Stomach (tissue), 9 donors: ENCODE data around the gene GPRC5C. TPM values are rescaled to one million over a fixed set of nuclear protein-coding genes. Genes with fewer than 3 reads are reported as not detected.

Experiments used
- DNase-seq, 2 donors: peaks; one replicate each; pipeline versions ENCODE4 v3.0.0 to v3.0.0-alpha.2; 2013 to 2019
- H3K27ac ChIP-seq, 5 donors: fragments of 200-600 bp in 4 of 5; sonication (generic) in 4 of 5; one replicate each; pipeline ENCODE4 v1.5.1; 2013 to 2019; ENCODE audit warnings: mild to moderate bottlenecking in 1 of 5, moderate library complexity in 1 of 5
- H3K27me3 ChIP-seq, 3 donors: fragments of 200-600 bp; sonication (generic); one replicate each; pipeline ENCODE4 v1.5.1; 2017 to 2019; ENCODE audit warnings: mixed run types in 1 of 3
- H3K36me3 ChIP-seq, 4 donors: fragments of 200-600 bp; sonication (generic); 1 replicate in 3 of 4; 2 replicates in 1 of 4; pipeline ENCODE4 v1.5.1; 2016 to 2019
- H3K4me1 ChIP-seq, 4 donors: fragments of 200-600 bp; sonication (generic); one replicate each; pipeline ENCODE4 v1.5.1; 2016 to 2019
- H3K4me3 ChIP-seq, 4 donors: fragments of 200-600 bp; sonication (generic) in 3 of 4; one replicate each; pipeline ENCODE4 v1.5.1; 2016 to 2019; ENCODE audit warnings: mild to moderate bottlenecking in 1 of 4
- H3K9me3 ChIP-seq, 4 donors: fragments of 200-600 bp; sonication (generic); one replicate each; pipeline ENCODE4 v1.5.1; 2016 to 2019
- EP300 ChIP-seq: sonication (generic); formaldehyde crosslinking; IDR thresholded peaks from one replicate; pipeline ENCODE4 v1.6.1; 2017; ENCODE audit warnings: antibody characterized with exemption
- POLR2A ChIP-seq, 4 donors: fragments of 450-650 bp; IDR thresholded peaks; one replicate each; pipeline ENCODE4 v1.6.1; 2016; ENCODE audit warnings: antibody characterized with exemption in 4 of 4, control low read depth in 2 of 4, mild to moderate bottlenecking in 1 of 4, moderate library complexity in 1 of 4
- POLR2AphosphoS5 ChIP-seq, 3 donors: sonication (generic); formaldehyde crosslinking; IDR thresholded peaks; one replicate each; pipeline ENCODE4 v1.6.1; 2016; ENCODE audit warnings: antibody characterized with exemption in 3 of 3
- WGBS, 5 donors: extraction: QIAGEN DNeasy Blood & Tissue Kit in 3 of 5; methylation state at CpG; one replicate each; pipeline versions ENCODE4 v1.1.5 to v1.1.7; 2013 to 2018; 5-methylcytosine and 5-hydroxymethylcytosine counted together
- intact Hi-C: fragments of 100-400 bp; cut with DNase I; formaldehyde crosslinking; loops from one replicate; pipeline ENCODE4 v1.15.1; 2023; ENCODE audit warnings: low total_unique reads
- polyA plus RNA-seq, 3 donors: library from polyadenylated mRNA; stranded (reverse); fragments of 200-250 nt; gene quantifications; one replicate each; pipeline ENCODE4 v1.2.3, GENCODE V29; 2013
- total RNA-seq, 5 donors: library from RNA; depleted of rRNA; stranded (reverse); fragments of >200 nt; gene quantifications; one replicate each; pipeline versions ENCODE4 v1.1.0 to v1.2.3, GENCODE V29; 2014 to 2016
- TF ChIP-seq, protein P1 (sequence below), 7 experiments: fragments of 450-650 bp in 4 of 7; fragments of 200-600 bp in 3 of 7; sonication (generic) in 3 of 7; IDR thresholded peaks; one replicate each; pipeline ENCODE4 v1.5.1; 2016 to 2019; ENCODE audit warnings: antibody characterized with exemption in 7 of 7, control low read depth in 2 of 7, mild to moderate bottlenecking in 1 of 7
- donor health status: healthy with polysubstance abuse.
- donor health status: Bipolar disorder and iron deficiency.
- donor health status: healthy.

GPRC5C gene
- total and polyA plus RNA-seq, 8 donors: 66.5 to 321 (median 129) TPM

DNA sequence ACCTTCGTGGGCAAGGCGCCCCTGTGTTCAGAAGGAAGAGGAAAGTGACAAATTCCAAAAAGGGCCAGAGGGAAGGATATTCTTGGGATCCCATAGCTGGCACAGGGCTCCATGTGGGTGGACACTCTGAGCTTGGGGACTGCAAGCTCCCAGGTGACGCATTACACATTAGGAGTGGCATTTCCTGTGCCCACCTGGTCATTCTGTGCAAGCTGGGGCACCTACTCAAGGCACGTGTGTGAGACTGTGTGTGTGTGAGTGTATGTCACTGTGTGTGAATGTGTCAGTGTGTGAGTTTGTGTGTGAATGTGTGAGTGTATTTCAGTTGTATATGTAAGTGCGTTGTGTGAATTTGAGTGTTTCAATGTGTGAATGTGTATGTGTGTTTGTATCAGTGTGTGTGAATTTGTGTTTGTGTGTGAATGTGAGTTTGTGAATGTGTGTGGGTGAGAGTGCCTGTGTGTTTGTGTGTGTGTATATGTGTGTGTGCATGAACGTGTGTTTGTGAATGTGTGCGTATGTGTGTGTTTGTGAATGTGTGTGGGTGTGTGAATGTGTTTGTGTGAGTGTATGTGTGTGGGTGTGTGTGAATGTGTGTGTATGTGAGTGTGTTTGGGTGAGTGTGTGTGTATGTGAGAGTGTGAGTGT, 33.0 kb downstream of the GPRC5C start:
- Histone ChIP-seq H3K9me3 (no peaks in the 10 kb centered on the region), H3K27me3 (peaks cover 0 to 29% (median 12%) of the 10 kb centered on the region in 3 donors), H3K36me3 (no peaks in the 10 kb centered on the region), H3K4me3 (no peak overlapping the region), H3K4me1 (peaks cover 0 to 50% (median 11%) of the 10 kb centered on the region in 4 donors), H3K27ac (peak overlapping the region in 2 of 5 donors; percentile 80 to 81)
- TF ChIP-seq POLR2AphosphoS5 (IDR thresholded peaks at IDR 0.05) (no peak), POLR2A (IDR thresholded peaks at IDR 0.05) (no peak), EP300 (no peak)
- TF ChIP-seq, protein P1, sequence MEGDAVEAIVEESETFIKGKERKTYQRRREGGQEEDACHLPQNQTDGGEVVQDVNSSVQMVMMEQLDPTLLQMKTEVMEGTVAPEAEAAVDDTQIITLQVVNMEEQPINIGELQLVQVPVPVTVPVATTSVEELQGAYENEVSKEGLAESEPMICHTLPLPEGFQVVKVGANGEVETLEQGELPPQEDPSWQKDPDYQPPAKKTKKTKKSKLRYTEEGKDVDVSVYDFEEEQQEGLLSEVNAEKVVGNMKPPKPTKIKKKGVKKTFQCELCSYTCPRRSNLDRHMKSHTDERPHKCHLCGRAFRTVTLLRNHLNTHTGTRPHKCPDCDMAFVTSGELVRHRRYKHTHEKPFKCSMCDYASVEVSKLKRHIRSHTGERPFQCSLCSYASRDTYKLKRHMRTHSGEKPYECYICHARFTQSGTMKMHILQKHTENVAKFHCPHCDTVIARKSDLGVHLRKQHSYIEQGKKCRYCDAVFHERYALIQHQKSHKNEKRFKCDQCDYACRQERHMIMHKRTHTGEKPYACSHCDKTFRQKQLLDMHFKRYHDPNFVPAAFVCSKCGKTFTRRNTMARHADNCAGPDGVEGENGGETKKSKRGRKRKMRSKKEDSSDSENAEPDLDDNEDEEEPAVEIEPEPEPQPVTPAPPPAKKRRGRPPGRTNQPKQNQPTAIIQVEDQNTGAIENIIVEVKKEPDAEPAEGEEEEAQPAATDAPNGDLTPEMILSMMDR (IDR thresholded peaks at IDR 0.05): no peak
- 81 to 90% (median 85%) methylated on average over 7 of the region's 7 CpGs for WGBS, 5 donors
- intact Hi-C loops: loop anchor here (2.0 kb wide), 1 partner anchor 90 kb away; no protein-coding TSS in a partner anchor
- DNase-seq: no peak

DNA sequence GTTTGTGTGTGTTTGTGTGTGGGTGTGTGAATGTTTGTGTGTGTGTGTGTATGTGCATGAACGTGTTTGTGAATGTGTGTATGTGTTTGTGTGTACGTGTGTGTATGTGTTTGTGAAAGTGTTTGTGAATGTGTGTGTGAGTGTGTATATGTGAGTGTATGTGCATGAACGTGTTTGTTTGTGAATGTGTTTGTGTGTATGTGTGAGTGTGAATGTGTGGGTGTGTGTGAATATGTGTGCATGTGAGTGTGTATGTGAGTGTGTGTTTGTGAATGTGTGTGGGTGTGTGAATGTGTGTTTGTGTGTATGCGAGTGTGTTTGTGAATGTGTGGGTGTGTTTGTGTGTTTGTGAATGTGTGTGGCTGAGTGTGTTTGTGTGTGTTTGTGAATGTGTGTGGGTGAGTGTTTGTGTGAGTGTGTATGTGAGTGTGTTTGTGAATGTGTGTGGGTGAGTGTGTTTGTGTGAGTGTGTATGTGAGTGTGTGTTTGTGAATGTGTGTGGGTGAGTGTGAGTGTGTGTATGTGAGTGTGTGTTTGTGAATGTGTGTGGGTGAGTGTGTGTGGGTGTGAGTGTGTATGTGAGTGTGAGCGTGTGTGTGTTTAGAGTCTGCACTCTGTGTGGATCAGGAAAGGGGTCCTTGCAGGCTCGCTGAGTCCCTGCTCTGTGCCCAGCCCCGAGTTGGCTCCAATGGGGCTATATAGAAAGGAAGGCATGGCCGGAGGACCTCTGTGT, 33.7 kb downstream of the GPRC5C start:
- intact Hi-C loops: loop anchor here (2.0 kb wide), 1 partner anchor 91 kb away; no protein-coding TSS in a partner anchor
- no peak for DNase-seq
- TF ChIP-seq EP300: no peak
- TF ChIP-seq, protein P1 (IDR thresholded peaks at IDR 0.05): no peak
- Histone ChIP-seq H3K27ac (peak overlapping the region; percentile 29 to 80 (median 60)), H3K4me3 (peak overlapping the region in 3 of 4 donors; percentile 34 to 47 (median 44)), H3K36me3 (no peaks in the 10 kb centered on the region), H3K4me1 (peaks cover 0 to 50% (median 11%) of the 10 kb centered on the region in 4 donors), H3K27me3 (peaks cover 0 to 30% (median 12%) of the 10 kb centered on the region in 3 donors), H3K9me3 (no peaks in the 10 kb centered on the region)
- 82 to 92% (median 89%) methylated on average over 8 of the region's 8 CpGs for WGBS, 5 donors

DNA sequence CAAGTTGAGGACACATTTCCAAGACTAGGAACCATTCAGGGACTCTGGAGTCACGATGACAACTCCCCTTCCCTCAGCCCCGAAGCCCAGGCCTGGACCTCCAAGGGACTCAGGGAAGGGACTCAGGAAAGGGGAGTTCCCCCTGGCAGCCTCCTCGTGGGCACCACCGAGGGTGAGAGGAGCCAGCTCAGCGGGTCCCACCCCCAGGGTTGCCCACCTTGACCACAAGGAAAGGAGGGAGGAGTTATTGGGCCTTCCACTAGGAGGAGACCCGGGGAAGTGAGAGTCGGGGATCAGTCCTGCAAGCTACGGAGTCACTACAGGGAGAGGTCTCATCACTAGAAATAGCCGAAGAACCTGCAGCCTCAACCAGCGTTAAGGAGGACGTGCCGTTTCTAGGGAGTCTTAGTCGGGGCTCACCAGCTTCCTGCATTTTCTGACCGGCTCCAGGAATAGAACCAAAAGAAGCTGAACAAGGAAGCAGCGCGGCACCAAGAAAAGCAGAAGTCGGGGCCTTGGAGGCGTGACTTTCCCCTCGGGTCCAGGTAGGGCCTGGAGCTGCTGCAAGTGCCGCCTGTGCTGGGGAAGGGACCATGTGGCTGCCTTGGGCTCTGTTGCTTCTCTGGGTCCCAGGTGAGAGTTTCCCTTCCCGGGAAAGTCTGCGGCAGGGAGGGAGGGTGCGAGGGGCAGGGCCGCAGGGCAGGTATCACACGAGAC, 34.4 kb downstream of the GPRC5C start, which contains the start of gene CD300A:
Gene CD300A (plus strand): TSS at position 524 of the 717 bp plus-strand sequence. CDS start 70 bp downstream, at position 594.
- TF ChIP-seq POLR2A (IDR thresholded peaks at IDR 0.05) (no peak), POLR2AphosphoS5 (IDR thresholded peaks at IDR 0.05) (no peak), EP300 (no peak)
- TF ChIP-seq, protein P1 (IDR thresholded peaks at IDR 0.05): no peak
- Histone ChIP-seq H3K27ac (peak within 1 kb of the TSS; percentile 29 to 80 (median 60)), H3K4me3 (peak within 1 kb of the TSS; percentile 16 to 47 (median 39)), H3K4me1 (peaks cover 0 to 50% (median 11%) of the 10 kb centered on the region in 4 donors), H3K27me3 (peaks cover 0 to 34% (median 12%) of the 10 kb centered on the region in 3 donors), H3K36me3 (no peaks in the 10 kb centered on the region), H3K9me3 (no peaks in the 10 kb centered on the region)
- WGBS, 5 donors: 13 to 20% (median 15%) methylated on average over 18 to 25 of the region's 25 CpGs
- peak; percentile 54 to 68 for DNase-seq
- intact Hi-C loops: no loop called here

DNA sequence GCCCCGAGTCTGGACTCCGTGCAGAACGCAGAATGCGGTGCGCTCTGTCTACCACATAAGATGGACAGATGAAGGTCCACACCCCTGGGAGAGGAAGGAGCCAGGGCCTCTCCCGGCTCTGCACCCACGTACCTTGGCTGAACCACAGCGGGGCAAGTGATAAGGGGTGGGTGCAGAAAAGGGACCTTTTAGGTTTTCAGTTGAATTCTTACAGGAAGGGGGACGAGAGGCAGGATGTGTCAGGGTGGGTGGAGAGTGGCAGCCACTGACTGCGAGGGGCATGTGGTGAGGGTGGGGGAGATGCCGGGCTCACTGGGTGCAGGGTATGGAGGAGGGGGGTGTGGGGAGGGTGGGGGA, 34.9 kb downstream of the GPRC5C start:
- H3K4me1 ChIP-seq: peaks cover 0 to 47% (median 11%) of the 10 kb centered on the region in 4 donors
- no peak for DNase-seq
- H3K27ac ChIP-seq: peak overlapping the region in 4 of 5 donors; percentile 38 to 80 (median 70)
- H3K9me3 ChIP-seq: no peaks in the 10 kb centered on the region
- TF ChIP-seq EP300 (no peak), POLR2AphosphoS5 (IDR thresholded peaks at IDR 0.05) (no peak), POLR2A (IDR thresholded peaks at IDR 0.05) (no peak)
- TF ChIP-seq, protein P1 (IDR thresholded peaks at IDR 0.05): no peak
- no peaks in the 10 kb centered on the region for H3K36me3 ChIP-seq
- intact Hi-C loops: no loop called here
- peaks cover 0 to 39% (median 12%) of the 10 kb centered on the region in 3 donors for H3K27me3 ChIP-seq
- H3K4me3 ChIP-seq: peak overlapping the region; percentile 16 to 47 (median 39)
- 10 to 19% (median 16%) methylated on average over 6 to 11 of the region's 11 CpGs for WGBS, 5 donors
